ENCODE data around the gene XRCC5. TPM values are rescaled to one million over a fixed set of nuclear protein-coding genes. Genes with fewer than 3 reads are reported as not detected.

XRCC5 gene
- total and polyA plus RNA-seq, 10 of the 15 experiments (the other 5 are each of a cell fraction or from before 2014, with no cell fraction given), result 259 to 815 (median 530) TPM

- in situ Hi-C loops (cut with MboI), result no loop called here
These were observed 45.0 kb upstream of the XRCC5 start for GRCh38 chr2:216064014-216064630.

More at GRCh38 chr2:216064014-216064630, 45.0 kb upstream of the XRCC5 start:
- ChIA-PET SMC1A (ENCODE audit: uncharacterized antibody, unreplicated experiment) (interaction anchor here (0.6 to 1.3 kb wide), 4 partner anchors 44 to 120 kb away, joined by 3 to 6 read pairs (median 4); no protein-coding TSS in a partner anchor), RAD21 (ENCODE audit: unreplicated experiment) (interaction anchor here (0.6 to 1.1 kb wide), 4 partner anchors 49 to 219 kb away, joined by 3 read pairs; no protein-coding TSS in a partner anchor), CTCF (interaction anchor here (0.6 to 1.8 kb wide), 6 partner anchors 11 to 120 kb away, joined by 3 to 6 read pairs (median 4); partner anchors contain the start of gene XRCC5), POLR2A (interaction anchor here (0.6 to 1.7 kb wide), 3 partner anchors 15 to 40 kb away, joined by 3 to 6 read pairs (median 6); partner anchors contain the start of genes PECR and TMEM169)
- WGBS (ENCODE audit: insufficient coverage, insufficient replicate concordance, low lambda C conversion rate, missing lambda C conversion rate), result 98% methylated on average over 2 of the region's 2 CpGs
- H3K79me2 ChIP-seq (ENCODE audit: control insufficient read depth, insufficient read depth, low read length), result no peaks in the 10 kb centered on the region
- H3K4me1 ChIP-seq (ENCODE audit: control insufficient read depth, insufficient read depth, low read length), result no peaks in the 10 kb centered on the region
- no peak overlapping the region for H2AFZ ChIP-seq (ENCODE audit: control insufficient read depth, low read depth, low read length)
- 0 out of 4 replicates have a peak, but pooled peaks cover 0 to 10% of the 10 kb centered on the region in 2 experiments for H3K36me3 ChIP-seq (ENCODE audit: control insufficient read depth in 2 of 2, insufficient read depth in 2 of 2, low read length in 1 of 2)
- intact Hi-C loops (cut with micrococcal nuclease; ENCODE audit: unreplicated experiment), result no loop called here
- no TSS peak for BruUV-seq (replicated peaks)
- H3K27me3 ChIP-seq (replicated peaks in 1 of 2; ENCODE audit: control insufficient read depth in 2 of 2, insufficient read depth in 2 of 2, low read length in 1 of 2), result no peaks in the 10 kb centered on the region
- no peak overlapping the region for H3K4me3 ChIP-seq
- DNase-seq (ENCODE audit: low read depth, low spot score), result no peak
- TF ChIP-seq ESRRA (IDR thresholded peaks at IDR 0.05; ENCODE audit: low read length), result no peak
- TF ChIP-seq ZNF207 (IDR thresholded peaks at IDR 0.05; ENCODE audit: borderline replicate concordance), result no peak
- TF ChIP-seq CTCF (IDR thresholded peaks at IDR 0.05 in 2 of 3, conservative IDR thresholded peaks at IDR 0.05 in 1 of 3; ENCODE audit: control insufficient read depth in 2 of 3, extremely low read depth in 1 of 3, insufficient read depth in 1 of 3, low read depth in 3 of 3, low read length in 3 of 3), result peak; percentile 2 to 28 (median 22); a peak in 2 of 6 replicates
- TF ChIP-seq EZH2 (IDR thresholded peaks at IDR 0.05; ENCODE audit: borderline replicate concordance, control insufficient read depth, low read depth, low read length), result no peak
- TF ChIP-seq SREBF2 (IDR thresholded peaks at IDR 0.05; ENCODE audit: low read length), result no peak
- no peak for TF ChIP-seq TCF3 (IDR thresholded peaks at IDR 0.05; ENCODE audit: borderline replicate concordance, insufficient read depth, low read depth, low read length)
- TF ChIP-seq CHD2 (IDR thresholded peaks at IDR 0.05; ENCODE audit: borderline replicate concordance, low read depth, low read length), result no peak
- TF ChIP-seq SKIL (IDR thresholded peaks at IDR 0.05; ENCODE audit: low read depth, poor library complexity, severe bottlenecking), result no peak
- TF ChIP-seq RAD21 (IDR thresholded peaks at IDR 0.05; ENCODE audit: insufficient read depth, low read depth, low read length), result peak; percentile 41; the same call in 1 of the 2 replicates
- no peaks in the 10 kb centered on the region; the same call in 2 of the 3 replicates for H3K9me3 ChIP-seq (replicated peaks; ENCODE audit: control insufficient read depth, insufficient read depth, low read length)
- no peak for FAIRE-seq
- no peak overlapping the region for H3K9ac ChIP-seq (ENCODE audit: control insufficient read depth, insufficient read depth, low read length)
- H4K20me1 ChIP-seq (ENCODE audit: control insufficient read depth, insufficient read depth), result no peaks in the 10 kb centered on the region
- H3K27ac ChIP-seq (ENCODE audit: control insufficient read depth, insufficient read depth), result no peak overlapping the region
- no peak for ATAC-seq
- H3K4me2 ChIP-seq (ENCODE audit: control insufficient read depth, insufficient read depth), result no peak overlapping the region

Measured in GM12878 (cell line).